HG03175 (cell line): Measurements from ENCODE around the gene P2RY4.
"Not testable (repeated sequence)": the region's sequence is repeated elsewhere in the genome, so short reads cannot be mapped to it uniquely, and the experiment has no call there.

Experiments used
- ATAC-seq: cut with Tn5 transposase; IDR thresholded peaks from one replicate; pipeline ENCODE4 v1.9.1; 2021; ENCODE audit warnings: mild to moderate bottlenecking, moderate library complexity; ENCODE audit not compliant: unreplicated experiment

Gene P2RY4

GRCh38 chrX:70244881-70245280 is 15.1 kb downstream of the P2RY4 start:
- no peak for ATAC-seq

GRCh38 chrX:70243601-70244000 is 16.4 kb downstream of the P2RY4 start:
- ATAC-seq, result not testable (repeated sequence)

DNA sequence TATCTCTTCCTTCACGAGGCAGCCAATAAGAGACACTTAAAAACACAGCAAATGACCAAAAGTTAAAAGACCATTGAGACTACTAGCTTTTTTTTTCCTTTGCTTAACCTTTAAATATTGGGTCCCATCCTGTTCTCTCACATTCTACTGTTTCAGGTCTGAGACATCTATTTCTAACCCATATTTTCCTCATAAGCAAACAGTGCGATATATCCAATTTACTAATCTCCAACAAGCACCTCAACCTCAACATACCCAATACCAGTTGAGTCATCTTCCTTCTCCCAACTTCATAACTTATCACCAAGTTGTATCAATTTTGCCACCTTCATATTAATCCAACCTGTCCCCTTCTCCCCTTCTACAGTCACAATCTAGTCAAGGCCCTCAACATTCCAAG is 18.5 kb downstream of the P2RY4 start:
- no peak for ATAC-seq

DNA sequence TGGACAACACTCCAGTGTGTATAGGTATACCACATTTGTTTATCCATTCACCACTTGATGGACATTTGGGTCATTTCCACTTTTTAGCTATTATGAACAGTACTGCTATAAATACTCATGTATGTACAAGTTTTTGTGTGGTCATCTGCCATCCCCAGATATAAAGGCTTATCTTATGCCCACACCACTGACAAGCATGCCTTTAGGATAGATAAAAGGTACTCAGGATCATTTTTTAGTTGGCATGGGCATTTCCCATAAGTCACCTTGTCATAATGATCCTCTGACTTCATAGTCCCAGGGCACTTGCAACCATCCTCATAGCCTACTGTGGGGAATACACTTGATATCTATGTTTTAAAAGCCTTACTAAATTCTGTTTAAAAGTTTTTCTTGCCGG is 19.3 kb downstream of the P2RY4 start:
- no peak for ATAC-seq

GRCh38 chrX:70234355-70234754 is 25.6 kb downstream of the P2RY4 start, which contains the start of gene AWAT1:
TSS of gene AWAT1 (plus strand) at chrX:70234655. CDS start at chrX:70234696, 41 bp downstream.
- no peak for ATAC-seq

- no peak for ATAC-seq
These were observed 28.3 kb downstream of the P2RY4 start for GRCh38 chrX:70231666-70232065.

GRCh38 chrX:70226687-70227086 is 33.3 kb downstream of the P2RY4 start:
- ATAC-seq, result no peak

DNA sequence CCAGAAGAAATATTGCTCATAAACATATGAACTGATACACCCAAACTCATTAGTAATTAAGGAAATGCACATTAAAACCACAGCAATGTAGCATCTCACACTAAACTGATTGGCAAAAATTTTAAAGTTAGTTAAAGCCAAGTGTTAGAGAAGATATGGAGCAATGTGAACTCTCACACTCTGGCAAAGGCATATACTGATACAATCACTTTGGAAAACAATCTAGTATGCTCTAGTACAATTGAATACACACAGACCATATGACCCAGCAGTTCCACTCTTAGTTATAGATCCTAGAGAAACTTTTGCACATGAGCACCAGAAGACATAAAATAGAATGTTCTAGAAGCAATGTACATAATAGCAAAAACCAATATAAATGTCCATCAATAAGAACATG is 34.0 kb downstream of the P2RY4 start:
- no peak for ATAC-seq

GRCh38 chrX:70219938-70220764 is 39.9 kb downstream of the P2RY4 start:
- ATAC-seq, result no peak

DNA sequence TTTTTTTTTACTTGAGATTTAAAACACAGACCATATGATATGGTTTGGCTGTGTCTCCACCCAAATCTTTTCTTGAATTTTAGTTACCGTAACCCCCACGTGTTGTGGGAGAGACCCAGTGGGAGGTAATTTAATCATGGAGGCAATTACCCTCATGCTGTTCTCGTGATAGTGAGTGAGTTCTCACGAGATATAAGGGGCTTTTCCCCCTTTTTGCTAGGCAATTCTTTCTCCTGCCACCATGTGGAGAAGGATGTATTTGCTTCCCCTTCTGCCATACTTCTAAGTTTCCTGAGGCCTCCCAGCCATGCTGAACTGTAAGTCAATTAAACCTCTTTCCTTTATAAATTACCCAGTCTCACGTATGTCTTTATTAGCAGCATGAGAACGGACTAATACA is 50.4 kb downstream of the P2RY4 start:
- not testable (repeated sequence) for ATAC-seq

- ATAC-seq, result no peak
These were observed 51.5 kb downstream of the P2RY4 start for GRCh38 chrX:70208479-70208878.
